AG04449 (cell line): ENCODE measurements around the gene MYO16.

Experiments used
- CTCF ChIA-PET: fragments of 350-600 bp; formaldehyde crosslinking; extraction: SDS; loops from one replicate; lab custom pipeline; 2021; ENCODE audit warnings: antibody characterized with exemption; lab: Yijun Ruan, JAX
- POLR2A ChIA-PET: fragments of 400-600, 350-600 bp; formaldehyde crosslinking; extraction: SDS; loops from one replicate; lab custom pipeline; 2020; ENCODE audit warnings: antibody characterized with exemption, inconsistent platforms; lab: Yijun Ruan, JAX
- DNase-seq: peaks from one replicate; pipeline ENCODE4 v3.0.0-alpha.2; 2010; ENCODE audit warnings: low read depth, low spot score
- H3K4me3 ChIP-seq: 2 replicates; pipeline ENCODE4 v1.5.1; 2011; ENCODE audit warnings: low read depth, mild to moderate bottlenecking, control low read depth, low read length
- CTCF ChIP-seq: IDR thresholded peaks from one replicate; pipeline ENCODE4 v1.5.1; 2011; ENCODE audit warnings: mild to moderate bottlenecking, moderate library complexity, low read length, control low read depth, inconsistent platforms; ENCODE audit not compliant: insufficient read depth; ENCODE audit errors: missing control alignments

Gene MYO16

GRCh38 chr13:109192306-109192705 is 562.9 kb downstream of the MYO16 start:
- no peak overlapping the region for H3K4me3 ChIP-seq
- no peak for DNase-seq
- ChIA-PET POLR2A (no interaction called here), CTCF (no interaction called here)
- TF ChIP-seq CTCF = no peak

- ChIA-PET CTCF (interaction anchor here (1.6 kb wide), 1 partner anchor 11 kb away, joined by 4 read pairs; no protein-coding TSS in a partner anchor), POLR2A (no interaction called here)
- no peak for DNase-seq
- TF ChIP-seq CTCF = no peak
- no peak overlapping the region for H3K4me3 ChIP-seq
Observed at GRCh38 chr13:109196948-109197347, 567.5 kb downstream of the MYO16 start.

GRCh38 chr13:109198585-109198984 is 569.2 kb downstream of the MYO16 start:
- no peak for TF ChIP-seq CTCF
- CTCF ChIA-PET = interaction anchor here (1.0 to 1.6 kb wide), 3 partner anchors 11 to 38 kb away, joined by 3 to 5 read pairs (median 4); no protein-coding TSS in a partner anchor
- H3K4me3 ChIP-seq = no peak overlapping the region
- DNase-seq = no peak
- POLR2A ChIA-PET = no interaction called here

DNA sequence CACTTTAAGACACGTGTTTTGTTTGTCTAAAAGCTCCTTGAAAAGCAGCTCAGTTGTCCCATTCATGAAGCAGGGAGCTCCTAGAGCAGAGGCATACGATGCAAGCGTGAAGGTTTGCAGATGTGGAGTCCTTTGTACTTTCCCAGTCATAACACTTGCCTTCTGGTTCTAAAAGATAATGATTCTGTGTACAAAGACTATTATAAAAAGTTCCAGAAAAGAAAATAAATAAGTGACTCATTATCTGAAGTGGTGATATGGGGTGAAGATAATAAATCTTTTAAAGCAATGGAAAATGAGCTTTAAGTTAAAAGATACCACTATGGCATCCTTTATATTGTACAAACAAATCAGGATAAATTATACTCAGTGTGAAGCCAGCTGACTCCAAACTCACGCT is 569.9 kb downstream of the MYO16 start:
- H3K4me3 ChIP-seq = no peak overlapping the region
- CTCF ChIA-PET = interaction anchor here (1.4 kb wide), 1 partner anchor 37 kb away, joined by 5 read pairs; no protein-coding TSS in a partner anchor
- no peak for TF ChIP-seq CTCF
- DNase-seq = no peak
- POLR2A ChIA-PET = no interaction called here

- no peak for DNase-seq
- TF ChIP-seq CTCF = no peak
- ChIA-PET POLR2A (no interaction called here), CTCF (no interaction called here)
- no peak overlapping the region for H3K4me3 ChIP-seq
Observed at GRCh38 chr13:109200556-109200955, 571.1 kb downstream of the MYO16 start.

- no peak for TF ChIP-seq CTCF
- no peak for DNase-seq
- ChIA-PET CTCF (interaction anchor here (1.2 to 1.3 kb wide), 2 partner anchors 18 to 28 kb away, joined by 3 read pairs; no protein-coding TSS in a partner anchor), POLR2A (no interaction called here)
- no peak overlapping the region for H3K4me3 ChIP-seq
Observed at GRCh38 chr13:109203587-109203986, 574.2 kb downstream of the MYO16 start.
